Heart right ventricle (tissue), 16 donors: ENCODE results near the gene SNX8. TPM values are rescaled to one million over a fixed set of nuclear protein-coding genes. Genes with fewer than 3 reads are reported as not detected.

Source experiments
- ATAC-seq, 8 donors: fragments of 200-7000 bp; cut with Tn5 transposase; one replicate each; pipeline ENCODE4 v1.9.1; 2020; ENCODE audit warnings: mild to moderate bottlenecking in 8 of 8, moderate library complexity in 8 of 8, moderate number of reproducible peaks in 1 of 8
- DNase-seq, 2 donors: peaks; one replicate each; pipeline ENCODE4 v3.0.0-alpha.2; 2020
- H3K27ac ChIP-seq, 10 donors: fragments of 200-600 bp; sonication (generic) in 2 of 10; one replicate each; pipeline versions ENCODE4 v1.5.0 to v1.8.0; 2020 to 2022; ENCODE audit warnings: mild to moderate bottlenecking in 3 of 10
- H3K27me3 ChIP-seq, 7 donors: fragments of 200-600 bp; one replicate each; pipeline ENCODE4 v1.8.0; 2021 to 2022; ENCODE audit warnings: mild to moderate bottlenecking in 2 of 7
- H3K36me3 ChIP-seq, 9 donors: fragments of 200-600 bp; sonication (generic) in 1 of 9; one replicate each; pipeline versions ENCODE4 v1.5.0 to v1.8.0; 2020 to 2022; ENCODE audit warnings: mild to moderate bottlenecking in 2 of 9
- H3K4me1 ChIP-seq, 9 donors: fragments of 200-600 bp; sonication (generic) in 1 of 9; one replicate each; pipeline versions ENCODE4 v1.5.0 to v1.8.0; 2020 to 2022; ENCODE audit warnings: mild to moderate bottlenecking in 4 of 9
- H3K4me3 ChIP-seq, 10 donors: fragments of 200-600 bp; sonication (generic) in 2 of 10; one replicate each; pipeline versions ENCODE4 v1.5.0 to v1.8.0; 2020 to 2022; ENCODE audit warnings: mild to moderate bottlenecking in 7 of 10, moderate library complexity in 2 of 10
- H3K9me3 ChIP-seq, 11 donors: fragments of 200-600 bp in 10 of 11; sonication (generic) in 2 of 11; one replicate each; pipeline versions ENCODE4 v1.5.0 to v1.8.0; 2013 to 2022; ENCODE audit warnings: mild to moderate bottlenecking in 2 of 11, control low read depth in 1 of 11, moderate library complexity in 1 of 11
- WGBS, 2 donors: extraction: QIAGEN DNeasy Blood & Tissue Kit; methylation state at CpG; one replicate each; pipeline ENCODE4 v1.1.7; 2013; ENCODE audit warnings: inconsistent platforms in 1 of 2; 5-methylcytosine and 5-hydroxymethylcytosine counted together
- intact Hi-C, 10 donors: fragments of 100-400 bp; cut with DNase I; formaldehyde crosslinking; loops; one replicate each; pipeline versions ENCODE4 v1.11.1 to v1.14.2; 2022
- polyA plus RNA-seq, 2 donors: library from polyadenylated mRNA; stranded (reverse); fragments of 200-250 nt; gene quantifications; one replicate each; pipeline ENCODE4 v1.2.3, GENCODE V29; 2013
- total RNA-seq, 10 donors: library from RNA; stranded (reverse); fragmentation: NEBNext Ultra II Directional in 3 of 10; extraction: Animal tissue kit (Norgen Biotek cat#: 25700) in 3 of 10; gene quantifications; one replicate each; pipeline versions ENCODE4 v1.2.1 to v1.2.4, GENCODE V29; 2021 to 2023
- TF ChIP-seq, protein P1 (sequence below), 9 donors: fragments of 200-600 bp; sonication (generic) in 2 of 9; IDR thresholded peaks; one replicate each; pipeline versions ENCODE4 v1.5.0 to v1.8.0; 2021 to 2022; ENCODE audit warnings: antibody characterized with exemption in 9 of 9, mild to moderate bottlenecking in 5 of 9, moderate library complexity in 1 of 9
- donor health status: Arrhythmogenic right ventricular cardiomyopathy.
- donor health status: ischemic (EF 13 %, LVEDD 7.1; RV severe dilation, severe dysfunction).
- donor health status: healthy with polysubstance abuse.
- donor health status: DM: no; HTN: yes; CAD: no.
- donor health status: DM: no; HTN: no; CAD: no.
- donor health status: ischemic (EF 25% LVEDD 6.9; RV normal size, moderate dysfunction).
- donor health status: ischemic (EF 25% LVEDD 5.7; RV mildly dilated, moderate dysfunction).
- donor health status: healthy.
- donor health status: DM: yes; HTN: yes; CAD: no.
- donor health status: Ischemic cardiomyopathy.
- donor health status: ischemic (EF 35%, LVEDD 5.7; RV mildly dilated, moderate dysfunction).
- donor health status: nonischemic (EF 11% LVEDD 7.7; RV severe dilation, severe dysfunction).
- donor health status: DM: yes; HTN: yes; CAD: no.
- donor health status: PGD.
- donor health status: ischemic (EF 29% LVEDD 5.4; RV normal size, mild dysfunction).
- donor health status: nonischemic (EF 23%, LVEDD 6.1; RV moderate dilation, normal function).

SNX8 gene
- total and polyA plus RNA-seq, 12 donors, result 14.7 to 31.8 (median 20.4) TPM

DNA sequence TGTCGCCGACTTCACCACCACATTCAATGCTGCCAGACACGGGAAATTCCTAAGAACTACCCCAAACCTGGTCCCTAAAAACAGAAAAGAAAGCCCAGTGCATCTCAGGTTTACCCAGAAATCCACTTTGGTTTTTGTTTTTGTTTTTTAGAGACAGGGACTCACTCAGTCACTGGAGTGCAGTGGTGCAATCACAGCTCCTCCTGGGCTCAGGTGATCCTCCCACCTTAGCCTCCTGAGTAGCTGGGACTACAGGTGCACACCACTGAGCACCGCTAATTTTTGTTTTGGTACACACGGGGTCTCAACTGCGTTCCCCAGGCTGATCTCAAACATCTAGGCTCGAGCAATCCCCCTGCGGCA, 104.3 kb downstream of the SNX8 start:
- Histone ChIP-seq H3K4me3 (no peak overlapping the region), H3K27ac (no peak overlapping the region), H3K9me3 (no peaks in the 10 kb centered on the region), H3K27me3 (no peaks in the 10 kb centered on the region), H3K36me3 (peaks cover 0 to 80% (median 14%) of the 10 kb centered on the region in 9 donors), H3K4me1 (peaks cover 0 to 23% (median 9%) of the 10 kb centered on the region in 9 donors)
- ATAC-seq, result no peak
- 91 to 96% methylated on average over 8 of the region's 8 CpGs for WGBS, 2 donors
- DNase-seq, result no peak
- TF ChIP-seq, protein P1, sequence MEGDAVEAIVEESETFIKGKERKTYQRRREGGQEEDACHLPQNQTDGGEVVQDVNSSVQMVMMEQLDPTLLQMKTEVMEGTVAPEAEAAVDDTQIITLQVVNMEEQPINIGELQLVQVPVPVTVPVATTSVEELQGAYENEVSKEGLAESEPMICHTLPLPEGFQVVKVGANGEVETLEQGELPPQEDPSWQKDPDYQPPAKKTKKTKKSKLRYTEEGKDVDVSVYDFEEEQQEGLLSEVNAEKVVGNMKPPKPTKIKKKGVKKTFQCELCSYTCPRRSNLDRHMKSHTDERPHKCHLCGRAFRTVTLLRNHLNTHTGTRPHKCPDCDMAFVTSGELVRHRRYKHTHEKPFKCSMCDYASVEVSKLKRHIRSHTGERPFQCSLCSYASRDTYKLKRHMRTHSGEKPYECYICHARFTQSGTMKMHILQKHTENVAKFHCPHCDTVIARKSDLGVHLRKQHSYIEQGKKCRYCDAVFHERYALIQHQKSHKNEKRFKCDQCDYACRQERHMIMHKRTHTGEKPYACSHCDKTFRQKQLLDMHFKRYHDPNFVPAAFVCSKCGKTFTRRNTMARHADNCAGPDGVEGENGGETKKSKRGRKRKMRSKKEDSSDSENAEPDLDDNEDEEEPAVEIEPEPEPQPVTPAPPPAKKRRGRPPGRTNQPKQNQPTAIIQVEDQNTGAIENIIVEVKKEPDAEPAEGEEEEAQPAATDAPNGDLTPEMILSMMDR (IDR thresholded peaks at IDR 0.05), result no peak
- intact Hi-C loops, result loop anchor here (1.0 to 10.0 kb wide), 16 partner anchors 105 to 635 kb away; partner anchors contain the start of genes ELFN1 (in 1 of the 10) and PSMG3 (in 1 of the 10)

DNA sequence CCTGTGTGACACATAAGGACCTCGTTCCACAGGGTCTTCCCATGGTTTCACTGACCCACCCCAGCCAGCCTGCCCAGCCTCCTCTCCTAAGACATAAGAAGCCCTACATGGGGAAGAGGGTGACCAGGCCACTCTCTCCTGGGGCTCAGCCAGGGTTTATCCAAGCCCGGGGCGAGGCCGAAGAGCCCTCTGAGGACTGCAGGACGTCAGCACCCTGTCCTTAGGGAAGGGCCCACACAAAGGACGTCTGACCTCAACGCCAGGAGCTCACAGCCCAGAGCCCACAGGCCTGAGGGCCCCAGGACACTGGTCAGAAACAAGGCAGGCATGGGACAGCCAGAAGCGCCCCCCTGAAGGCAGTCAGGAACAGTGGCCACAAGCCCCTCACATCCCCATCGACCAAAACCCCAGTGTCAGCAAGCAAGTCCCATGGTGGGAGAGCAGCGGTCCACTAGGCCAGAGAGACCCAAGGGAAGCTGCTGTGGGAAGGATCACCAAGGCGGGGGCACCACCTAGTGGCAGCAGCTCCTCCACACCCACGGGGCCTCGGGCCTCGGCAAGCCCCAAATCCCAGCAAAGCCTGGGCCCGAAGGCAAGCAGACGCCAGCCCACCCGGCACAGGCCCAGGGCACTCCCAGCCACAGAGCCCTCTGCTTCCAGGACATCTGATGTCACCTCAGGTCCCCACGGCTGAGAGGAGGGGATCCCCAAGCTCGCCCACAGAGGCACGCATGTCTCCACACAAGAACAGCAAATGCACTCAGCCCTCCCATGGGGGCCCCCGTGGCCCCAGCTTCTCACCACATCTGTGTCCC, 104.9 kb downstream of the SNX8 start:
- 52 to 58% methylated on average over 21 of the region's 21 CpGs for WGBS, 2 donors
- Histone ChIP-seq H3K36me3 (peaks cover 0 to 74% (median 14%) of the 10 kb centered on the region in 9 donors), H3K27ac (no peak overlapping the region), H3K9me3 (no peaks in the 10 kb centered on the region), H3K4me1 (peaks cover 0 to 17% (median 4%) of the 10 kb centered on the region in 9 donors), H3K4me3 (no peak overlapping the region), H3K27me3 (no peaks in the 10 kb centered on the region)
- TF ChIP-seq, protein P1 (IDR thresholded peaks at IDR 0.05), result peak; percentile 61 to 90 (median 83)
- intact Hi-C loops, result loop anchor here in 9 of 10 donors (1.0 to 10.0 kb wide), 13 partner anchors 105 to 632 kb away; partner anchors contain the start of gene ELFN1 (in 1 of the 9)
- DNase-seq, result peak; percentile 75 to 78
- ATAC-seq, result peak; percentile 54 to 80 (median 70)

DNA sequence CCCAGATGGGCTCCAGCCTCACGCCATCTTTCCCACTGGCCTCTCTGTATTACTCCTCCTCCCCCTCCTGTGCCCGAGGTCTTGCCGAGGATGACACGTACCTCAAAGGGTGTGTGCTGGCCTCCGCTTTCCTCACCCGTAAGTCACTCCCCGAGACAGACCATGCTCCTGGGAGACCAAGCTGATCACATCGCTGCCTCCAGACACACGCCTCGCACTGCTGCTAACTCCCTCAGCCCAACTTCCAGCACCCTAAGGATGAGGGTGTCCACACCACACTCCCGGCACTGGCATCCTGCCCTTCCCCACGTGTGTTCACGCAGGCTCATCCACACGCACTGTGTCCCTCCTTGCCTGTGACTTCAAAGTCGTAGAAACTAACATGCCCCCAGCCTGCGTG, 105.5 kb downstream of the SNX8 start:
- no peak for ATAC-seq
- peaks cover 0 to 14% (median 5%) of the 10 kb centered on the region in 9 donors for H3K4me1 ChIP-seq
- peaks cover 0 to 68% (median 14%) of the 10 kb centered on the region in 9 donors for H3K36me3 ChIP-seq
- no peak overlapping the region for H3K27ac ChIP-seq
- H3K27me3 ChIP-seq, result no peaks in the 10 kb centered on the region
- WGBS, 2 donors, result 92 to 94% methylated on average over 16 of the region's 16 CpGs
- DNase-seq, result no peak
- intact Hi-C loops, result loop anchor here in 9 of 10 donors (1.0 to 10.0 kb wide), 13 partner anchors 104 to 631 kb away; partner anchors contain the start of gene ELFN1 (in 1 of the 9)
- TF ChIP-seq, protein P1 (IDR thresholded peaks at IDR 0.05), result no peak
- H3K4me3 ChIP-seq, result no peak overlapping the region
- no peaks in the 10 kb centered on the region for H3K9me3 ChIP-seq

DNA sequence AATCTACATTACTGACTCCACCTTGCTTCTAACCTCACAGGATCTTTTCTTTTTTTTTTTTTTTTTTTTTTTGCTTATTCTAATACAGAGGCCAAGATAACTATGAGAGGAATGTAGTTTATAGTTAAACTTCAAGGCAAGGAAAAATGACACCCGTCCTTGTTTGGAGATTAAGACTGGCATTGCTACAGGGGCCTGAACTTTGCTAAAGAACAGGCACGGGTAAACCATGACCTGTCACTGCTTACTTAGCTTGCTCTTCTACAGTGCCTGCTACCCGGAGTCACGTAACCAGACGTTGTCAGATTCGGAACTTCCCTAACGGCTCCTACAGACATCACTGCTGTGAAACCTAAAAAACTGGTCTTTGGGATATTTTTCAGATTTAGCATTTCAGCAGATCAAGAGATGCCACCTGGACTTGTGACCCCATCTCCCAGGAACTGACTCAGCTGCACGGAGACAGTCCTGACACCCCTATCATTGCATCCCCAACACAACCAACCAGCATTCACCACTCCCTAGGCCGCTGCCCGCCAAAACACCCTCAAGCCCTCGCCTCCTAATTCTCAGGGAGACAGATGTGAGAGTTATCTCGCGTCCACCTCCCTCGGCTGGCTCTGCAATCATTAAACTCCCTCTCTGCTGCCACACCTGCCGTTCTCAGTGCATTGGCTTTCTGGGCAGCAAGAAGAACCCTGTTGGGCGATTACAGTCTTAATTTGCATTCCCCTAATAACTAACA, 109.0 kb downstream of the SNX8 start:
- DNase-seq (no peak), ATAC-seq (no peak)
- WGBS, 2 donors, result 95 to 96% methylated on average over 16 of the region's 16 CpGs
- H3K4me3 ChIP-seq, result no peak overlapping the region
- intact Hi-C loops, result loop anchor here in 8 of 10 donors (5.0 to 10.0 kb wide), 10 partner anchors 100 to 628 kb away; partner anchors contain the start of gene ELFN1 (in 1 of the 8)
- H3K27me3 ChIP-seq, result no peaks in the 10 kb centered on the region
- TF ChIP-seq, protein P1 (IDR thresholded peaks at IDR 0.05), result no peak
- H3K9me3 ChIP-seq, result no peaks in the 10 kb centered on the region
- no peak overlapping the region for H3K27ac ChIP-seq
- peaks cover 0 to 48% (median 7%) of the 10 kb centered on the region in 9 donors for H3K36me3 ChIP-seq
- H3K4me1 ChIP-seq, result peaks cover 0 to 21% (median 9%) of the 10 kb centered on the region in 9 donors
